Pancreas (tissue), 10 donors: ENCODE data around the gene MPEG1. TPM values are rescaled to one million over a fixed set of nuclear protein-coding genes. Genes with fewer than 3 reads are reported as not detected.

ENCODE experiments used
- ATAC-seq, 4 donors: fragments of 200-7000 bp; cut with Tn5 transposase; one replicate each; pipeline versions ENCODE4 v1.8.0 to v1.9.1; 2020; ENCODE audit warnings: mild to moderate bottlenecking in 4 of 4, moderate library complexity in 4 of 4
- DNase-seq, 6 donors: peaks; one replicate each; pipeline ENCODE4 v3.0.0-alpha.2; 2020
- FAIRE-seq: peaks from 2 replicates; lab custom pipeline; 2012; peaks lifted over from hg19 to GRCh38; lab: Jason Lieb, UNC
- H3K27ac ChIP-seq, 4 donors: fragments of 200-600 bp; sonication (generic); 1 replicate in 3 of 4; 2 replicates in 1 of 4; pipeline versions ENCODE4 v1.5.0 to v1.8.0; 2020
- H3K27me3 ChIP-seq, 4 donors: fragments of 200-600 bp; one replicate each; pipeline ENCODE4 v1.8.0; 2021
- H3K36me3 ChIP-seq, 3 donors: fragments of 200-600 bp; sonication (generic) in 1 of 3; one replicate each; pipeline versions ENCODE4 v1.5.0 to v1.8.0; 2020 to 2021
- H3K4me1 ChIP-seq, 3 donors: fragments of 200-600 bp; one replicate each; pipeline ENCODE4 v1.8.0; 2021
- H3K4me3 ChIP-seq, 4 donors: fragments of 200-600 bp; sonication (generic) in 2 of 4; one replicate each; pipeline versions ENCODE4 v1.5.0 to v1.8.0; 2020 to 2021
- H3K9me3 ChIP-seq, 4 donors: fragments of 200-600 bp; one replicate each; pipeline ENCODE4 v1.8.0; 2021
- CTCF ChIP-seq, 4 donors: fragments of 200-600 bp; sonication (generic) in 3 of 4; IDR thresholded peaks; one replicate each; pipeline versions ENCODE4 v1.5.0 to v1.8.0; 2021; ENCODE audit warnings: antibody characterized with exemption in 4 of 4
- WGBS, 2 donors: extraction: QIAGEN DNeasy Blood & Tissue Kit; methylation state at CpG; one replicate each; pipeline ENCODE4 v1.1.7; 2013; 5-methylcytosine and 5-hydroxymethylcytosine counted together
- intact Hi-C, 3 donors: fragments of 100-400 bp; cut with DNase I; formaldehyde crosslinking; loops; one replicate each; pipeline versions ENCODE4 v1.11.1 to v1.14.2; 2022
- polyA plus RNA-seq, 2 donors: library from polyadenylated mRNA; stranded (reverse); fragments of 200-250 nt; gene quantifications; one replicate each; pipeline ENCODE4 v1.2.3, GENCODE V29; 2013
- total RNA-seq, 6 donors: library from RNA; stranded (reverse); fragmentation: NEBNext Ultra II Directional in 4 of 6; extraction: Animal tissue kit (Norgen Biotek cat#: 25700) in 4 of 6; gene quantifications; one replicate each; pipeline versions ENCODE4 v1.2.1 to v1.2.4, GENCODE V29; 2021 to 2023
- donor health status: healthy with polysubstance abuse.
- donor health status: DM: no; HTN: no; CAD: no; lungs with moderate emphysema.
- donor health status: DM: no; HTN: no; CAD: no.
- donor health status: control.
- donor health status: control.
- donor health status: Bipolar disorder and iron deficiency.
- donor health status: DM: yes; HTN: yes; CAD: no.
- donor health status: DM: no; HTN: no; CAD: no.
- donor health status: DM: no; HTN: no; CAD: no.
- donor health status: DM: yes; HTN: yes; CAD: no.

Gene MPEG1
- total and polyA plus RNA-seq, 8 donors: 0.51 to 7.1 (median 1.2) TPM

GRCh38 chr11:59173080-59173963, 39.4 kb downstream of the MPEG1 start:
- no peaks in the 10 kb centered on the region for H3K36me3 ChIP-seq
- ATAC-seq: peak in 2 of 4 donors; percentile 4
- intact Hi-C loops: loop anchor here in 2 of 3 donors (5.0 to 10.0 kb wide), 3 partner anchors 34 to 251 kb away; partner anchors contain the start of gene OR5A2 (in 1 of the 2)
- DNase-seq: peak in 4 of 6 donors; percentile 27 to 78 (median 50)
- no peaks in the 10 kb centered on the region for H3K27me3 ChIP-seq
- no peak for FAIRE-seq
- no peaks in the 10 kb centered on the region for H3K4me1 ChIP-seq
- H3K9me3 ChIP-seq: no peaks in the 10 kb centered on the region
- TF ChIP-seq CTCF (IDR thresholded peaks at IDR 0.05): no peak
- WGBS, 2 donors: 23 to 24% methylated on average over 37 of the region's 37 CpGs
- peak overlapping the region; percentile 54 to 77 (median 68) for H3K4me3 ChIP-seq
- peak overlapping the region; percentile 53 to 76 (median 63) for H3K27ac ChIP-seq

- 0 to 1% methylated on average over 33 to 70 of the region's 70 CpGs for WGBS, 2 donors
- Histone ChIP-seq H3K9me3 (no peaks in the 10 kb centered on the region), H3K4me1 (no peaks in the 10 kb centered on the region), H3K36me3 (no peaks in the 10 kb centered on the region), H3K4me3 (peak overlapping the region; percentile 54 to 77 (median 68)), H3K27ac (peak overlapping the region; percentile 53 to 76 (median 63)), H3K27me3 (no peaks in the 10 kb centered on the region)
- intact Hi-C loops: loop anchor here in 2 of 3 donors (5.0 to 10.0 kb wide), 3 partner anchors 35 to 252 kb away; partner anchors contain the start of gene OR5A2 (in 1 of the 2)
- no peak for FAIRE-seq
- peak; percentile 2 to 43 (median 12) for ATAC-seq
- peak; percentile 31 to 81 (median 42) for DNase-seq
- TF ChIP-seq CTCF (IDR thresholded peaks at IDR 0.05): no peak
Observed at GRCh38 chr11:59172345-59173079, 40.2 kb downstream of the MPEG1 start.

- peak; percentile 91 to 97 (median 96) for DNase-seq
- intact Hi-C loops: loop anchor here in 2 of 3 donors (5.0 to 10.0 kb wide), 3 partner anchors 36 to 253 kb away; partner anchors contain the start of gene OR5A2 (in 1 of the 2)
- Histone ChIP-seq H3K4me3 (peak within 1 kb of the TSS; percentile 54 to 77 (median 68)), H3K9me3 (no peaks in the 10 kb centered on the region), H3K27me3 (no peaks in the 10 kb centered on the region), H3K36me3 (no peaks in the 10 kb centered on the region), H3K4me1 (no peaks in the 10 kb centered on the region), H3K27ac (peak within 1 kb of the TSS; percentile 53 to 76 (median 63))
- no peak for FAIRE-seq
- peak; percentile 69 to 89 (median 86) for TF ChIP-seq CTCF (IDR thresholded peaks at IDR 0.05)
- WGBS, 2 donors: 0 to 1% methylated on average over 60 to 64 of the region's 64 CpGs
- peak; percentile 90 to 94 (median 91) for ATAC-seq
Observed at GRCh38 chr11:59171508-59172322, 41.0 kb downstream of the MPEG1 start, which contains the start of gene DTX4. TSS of gene DTX4 (plus strand) at chr11:59172132. CDS start at chr11:59172596, 464 bp downstream.

GRCh38 chr11:59164028-59164427, 48.7 kb downstream of the MPEG1 start:
- no peak for DNase-seq
- intact Hi-C loops: no loop called here
- Histone ChIP-seq H3K27me3 (no peaks in the 10 kb centered on the region), H3K4me1 (no peaks in the 10 kb centered on the region), H3K4me3 (no peak overlapping the region), H3K9me3 (no peaks in the 10 kb centered on the region), H3K27ac (no peak overlapping the region), H3K36me3 (no peaks in the 10 kb centered on the region)
- WGBS, 2 donors: 48 to 58% methylated on average over 3 of the region's 3 CpGs
- ATAC-seq: no peak
- TF ChIP-seq CTCF (IDR thresholded peaks at IDR 0.05): no peak
- no peak for FAIRE-seq
